ENCODE measurements around the gene TRIM72. TPM values are rescaled to one million over a fixed set of nuclear protein-coding genes. Genes with fewer than 3 reads are reported as not detected.

TRIM72 gene
- polyA plus RNA-seq, 1 donor (not counting 4 experiments of a cell fraction or from before 2014, with no cell fraction given): not detected

DNA sequence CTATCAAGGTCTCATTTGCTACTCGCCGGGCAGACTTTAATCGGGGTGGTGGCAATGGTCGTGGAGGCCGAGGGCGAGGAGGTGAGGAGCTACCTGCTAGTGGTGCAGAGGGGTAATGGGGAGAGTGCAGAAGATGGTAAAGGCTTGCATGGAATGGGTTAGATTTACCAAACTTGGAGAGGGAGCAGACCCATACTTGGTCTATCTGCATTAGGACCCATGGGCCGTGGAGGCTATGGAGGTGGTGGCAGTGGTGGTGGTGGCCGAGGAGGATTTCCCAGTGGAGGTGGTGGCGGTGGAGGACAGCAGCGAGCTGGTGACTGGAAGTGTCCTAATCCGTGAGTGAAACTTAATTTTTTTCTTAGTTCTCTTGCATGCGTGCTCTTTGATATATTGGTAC is 23.9 kb upstream of the TRIM72 start:
- dilution Hi-C loops (cut with MboI; ENCODE audit: extremely low pct_ligation_motif_present, low sequenced_read_pairs): no loop called here
- Histone ChIP-seq H3K9me3 (ENCODE audit: control insufficient read depth, low read depth, low read length) (no peaks in the 10 kb centered on the region), H3K4me1 (ENCODE audit: control insufficient read depth, extremely low read depth, insufficient read depth, low read length) (no peaks in the 10 kb centered on the region), H2AFZ (ENCODE audit: control insufficient read depth, low read length) (no peak overlapping the region), H3K36me3 (ENCODE audit: control insufficient read depth in 2 of 2, extremely low read depth in 1 of 2, insufficient read depth in 2 of 2, low read length in 2 of 2) (peaks cover 59 to 95% of the 10 kb centered on the region in 2 experiments), H3K9me1 (ENCODE audit: control insufficient read depth, extremely low read depth, insufficient read depth, low read length) (no peaks in the 10 kb centered on the region), H3K4me3 (ENCODE audit: control insufficient read depth in 2 of 3, extremely low read depth in 1 of 3, insufficient read depth in 2 of 3, low read depth in 1 of 3, low read length in 3 of 3) (no peak overlapping the region), H3K9ac (ENCODE audit: control insufficient read depth, extremely low read depth, insufficient read depth, low read length) (no peak overlapping the region), H4K20me1 (ENCODE audit: control insufficient read depth, extremely low read depth, insufficient read depth, low read length) (peaks cover 32% of the 10 kb centered on the region), H3K27me3 (ENCODE audit: control insufficient read depth, extremely low read depth, insufficient read depth, low read length) (no peaks in the 10 kb centered on the region), H3K4me2 (ENCODE audit: control insufficient read depth, extremely low read depth, insufficient read depth, low read depth, low read length) (no peak overlapping the region), H3K27ac (ENCODE audit: control insufficient read depth, insufficient read depth, low read length) (no peak overlapping the region), H3K79me2 (ENCODE audit: control insufficient read depth, insufficient read depth, low read length) (peaks cover 42% of the 10 kb centered on the region)
- TF ChIP-seq, protein P1, sequence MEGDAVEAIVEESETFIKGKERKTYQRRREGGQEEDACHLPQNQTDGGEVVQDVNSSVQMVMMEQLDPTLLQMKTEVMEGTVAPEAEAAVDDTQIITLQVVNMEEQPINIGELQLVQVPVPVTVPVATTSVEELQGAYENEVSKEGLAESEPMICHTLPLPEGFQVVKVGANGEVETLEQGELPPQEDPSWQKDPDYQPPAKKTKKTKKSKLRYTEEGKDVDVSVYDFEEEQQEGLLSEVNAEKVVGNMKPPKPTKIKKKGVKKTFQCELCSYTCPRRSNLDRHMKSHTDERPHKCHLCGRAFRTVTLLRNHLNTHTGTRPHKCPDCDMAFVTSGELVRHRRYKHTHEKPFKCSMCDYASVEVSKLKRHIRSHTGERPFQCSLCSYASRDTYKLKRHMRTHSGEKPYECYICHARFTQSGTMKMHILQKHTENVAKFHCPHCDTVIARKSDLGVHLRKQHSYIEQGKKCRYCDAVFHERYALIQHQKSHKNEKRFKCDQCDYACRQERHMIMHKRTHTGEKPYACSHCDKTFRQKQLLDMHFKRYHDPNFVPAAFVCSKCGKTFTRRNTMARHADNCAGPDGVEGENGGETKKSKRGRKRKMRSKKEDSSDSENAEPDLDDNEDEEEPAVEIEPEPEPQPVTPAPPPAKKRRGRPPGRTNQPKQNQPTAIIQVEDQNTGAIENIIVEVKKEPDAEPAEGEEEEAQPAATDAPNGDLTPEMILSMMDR (optimal IDR thresholded peaks at IDR 0.05 in 1 of 3, IDR thresholded peaks at IDR 0.05 in 1 of 3, conservative IDR thresholded peaks at IDR 0.05 in 1 of 3; ENCODE audit: extremely low read depth in 1 of 3, insufficient read depth in 2 of 3, low read length in 3 of 3): no peak
- no peak for TF ChIP-seq EZH2 (IDR thresholded peaks at IDR 0.05; ENCODE audit: low read length)
- no peak for FAIRE-seq
- no peak for DNase-seq (ENCODE audit: low read depth, low spot score)

DNA sequence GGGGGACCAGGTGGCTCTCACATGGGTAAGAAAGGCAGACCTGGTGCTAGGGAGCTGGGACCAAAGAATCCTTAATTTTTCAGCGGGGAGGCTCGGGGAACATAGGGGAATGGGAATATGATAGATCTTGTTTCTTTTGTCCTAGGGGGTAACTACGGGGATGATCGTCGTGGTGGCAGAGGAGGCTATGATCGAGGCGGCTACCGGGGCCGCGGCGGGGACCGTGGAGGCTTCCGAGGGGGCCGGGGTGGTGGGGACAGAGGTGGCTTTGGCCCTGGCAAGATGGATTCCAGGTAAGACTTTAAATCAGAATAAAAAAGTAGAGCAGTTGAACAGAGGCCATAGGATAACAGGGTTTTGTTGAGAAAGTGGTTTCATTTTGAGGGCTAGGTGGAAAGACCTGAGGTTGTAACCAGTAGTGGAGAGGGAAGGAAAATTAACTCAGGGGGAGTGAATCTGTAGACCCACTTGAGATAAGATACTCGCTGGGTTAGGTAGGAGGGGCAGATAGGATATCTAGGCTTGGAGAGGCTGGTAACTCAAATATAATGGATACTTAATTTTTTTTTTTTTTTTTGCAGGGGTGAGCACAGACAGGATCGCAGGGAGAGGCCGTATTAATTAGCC is 23.0 kb upstream of the TRIM72 start:
- H2AFZ ChIP-seq (ENCODE audit: control insufficient read depth, low read length): no peak overlapping the region
- peaks cover 54 to 93% of the 10 kb centered on the region in 2 experiments for H3K36me3 ChIP-seq (ENCODE audit: control insufficient read depth in 2 of 2, extremely low read depth in 1 of 2, insufficient read depth in 2 of 2, low read length in 2 of 2)
- H3K4me1 ChIP-seq (ENCODE audit: control insufficient read depth, extremely low read depth, insufficient read depth, low read length): no peaks in the 10 kb centered on the region
- H3K9ac ChIP-seq (ENCODE audit: control insufficient read depth, extremely low read depth, insufficient read depth, low read length): no peak overlapping the region
- TF ChIP-seq EZH2 (IDR thresholded peaks at IDR 0.05; ENCODE audit: low read length): no peak
- TF ChIP-seq, protein P1 (optimal IDR thresholded peaks at IDR 0.05 in 1 of 3, IDR thresholded peaks at IDR 0.05 in 1 of 3, conservative IDR thresholded peaks at IDR 0.05 in 1 of 3; ENCODE audit: extremely low read depth in 1 of 3, insufficient read depth in 2 of 3, low read length in 3 of 3): no peak
- dilution Hi-C loops (cut with MboI; ENCODE audit: extremely low pct_ligation_motif_present, low sequenced_read_pairs): no loop called here
- no peaks in the 10 kb centered on the region for H3K9me1 ChIP-seq (ENCODE audit: control insufficient read depth, extremely low read depth, insufficient read depth, low read length)
- no peak overlapping the region for H3K4me3 ChIP-seq (ENCODE audit: control insufficient read depth in 2 of 3, extremely low read depth in 1 of 3, insufficient read depth in 2 of 3, low read depth in 1 of 3, low read length in 3 of 3)
- peaks cover 27% of the 10 kb centered on the region for H4K20me1 ChIP-seq (ENCODE audit: control insufficient read depth, extremely low read depth, insufficient read depth, low read length)
- FAIRE-seq (no peak), DNase-seq (ENCODE audit: low read depth, low spot score) (no peak)
- H3K4me2 ChIP-seq (ENCODE audit: control insufficient read depth, extremely low read depth, insufficient read depth, low read depth, low read length): no peak overlapping the region
- H3K27ac ChIP-seq (ENCODE audit: control insufficient read depth, insufficient read depth, low read length): no peak overlapping the region
- H3K79me2 ChIP-seq (ENCODE audit: control insufficient read depth, insufficient read depth, low read length): peaks cover 33% of the 10 kb centered on the region
- no peaks in the 10 kb centered on the region for H3K27me3 ChIP-seq (ENCODE audit: control insufficient read depth, extremely low read depth, insufficient read depth, low read length)
- no peaks in the 10 kb centered on the region for H3K9me3 ChIP-seq (ENCODE audit: control insufficient read depth, low read depth, low read length)
